ENCODE data around the gene CRLF2. TPM values are rescaled to one million over a fixed set of nuclear protein-coding genes. Genes with fewer than 3 reads are reported as not detected.
"Not testable (repeated sequence)": the region's sequence is repeated elsewhere in the genome, so short reads cannot be mapped to it uniquely, and the experiment has no call there.

Gene CRLF2
- 0.35 TPM for polyA plus RNA-seq (2013, experiment 1 of 4)
- not detected for polyA plus RNA-seq (2013, experiment 2 of 4)
- polyA plus RNA-seq (2013, experiment 3 of 4): not detected
- polyA plus RNA-seq (2013, experiment 4 of 4): not detected

GRCh38 chrX:1212532-1212931 lies at the start of gene CRLF2:
CRLF2 (minus strand) TSS chrX:1212649; CDS start chrX:1212634, 15 bp downstream.
- H3K4me3 ChIP-seq (ENCODE audit: insufficient read depth, low read depth, low read length): no peak within 1 kb of the TSS
- no peaks in the 10 kb centered on the region for H3K36me3 ChIP-seq (ENCODE audit: control insufficient read depth, insufficient read depth, low read length)
- H3K27me3 ChIP-seq (ENCODE audit: control insufficient read depth, insufficient read depth, low read length, poor library complexity, severe bottlenecking): no peaks in the 10 kb centered on the region
- no peaks in the 10 kb centered on the region for H3K9me3 ChIP-seq (ENCODE audit: control insufficient read depth, low read length)
- no peak within 1 kb of the TSS for H3K27ac ChIP-seq (ENCODE audit: insufficient read depth, low read depth, low read length, poor library complexity, severe bottlenecking)
- no peaks in the 10 kb centered on the region for H3K4me1 ChIP-seq (ENCODE audit: control insufficient read depth, insufficient read depth, low read length)
- 83 to 89% methylated on average over 4 of the region's 5 CpGs for WGBS, 2 experiments

GRCh38 chrX:1261771-1262170 lies 49.3 kb upstream of the CRLF2 start:
- WGBS, 2 experiments: 67 to 72% methylated on average over 9 of the region's 9 CpGs
- not testable (repeated sequence) for H3K9me3 ChIP-seq (ENCODE audit: control insufficient read depth, low read length); H3K4me3 ChIP-seq (ENCODE audit: insufficient read depth, low read depth, low read length); H3K27ac ChIP-seq (ENCODE audit: insufficient read depth, low read depth, low read length, poor library complexity, severe bottlenecking); H3K4me1 ChIP-seq (ENCODE audit: control insufficient read depth, insufficient read depth, low read length); H3K36me3 ChIP-seq (ENCODE audit: control insufficient read depth, insufficient read depth, low read length); H3K27me3 ChIP-seq (ENCODE audit: control insufficient read depth, insufficient read depth, low read length, poor library complexity, severe bottlenecking)

- 4 to 7% methylated on average over 5 of the region's 5 CpGs for WGBS, 2 experiments
- H3K27me3 ChIP-seq (ENCODE audit: control insufficient read depth, insufficient read depth, low read length, poor library complexity, severe bottlenecking): no peaks in the 10 kb centered on the region
- H3K27ac ChIP-seq (ENCODE audit: insufficient read depth, low read depth, low read length, poor library complexity, severe bottlenecking): no peak overlapping the region
These were observed 48.8 kb upstream of the CRLF2 start for GRCh38 chrX:1261285-1261684.

GRCh38 chrX:1252861-1253260 lies 40.4 kb upstream of the CRLF2 start:
- H3K4me1 ChIP-seq (ENCODE audit: control insufficient read depth, insufficient read depth, low read length): no peaks in the 10 kb centered on the region
- H3K27me3 ChIP-seq (ENCODE audit: control insufficient read depth, insufficient read depth, low read length, poor library complexity, severe bottlenecking): no peaks in the 10 kb centered on the region
- WGBS, 2 experiments: 90 to 95% methylated on average over 3 of the region's 3 CpGs
- H3K36me3 ChIP-seq (ENCODE audit: control insufficient read depth, insufficient read depth, low read length): peaks cover 4% of the 10 kb centered on the region
- H3K4me3 ChIP-seq (ENCODE audit: insufficient read depth, low read depth, low read length): no peak overlapping the region
- H3K27ac ChIP-seq (ENCODE audit: insufficient read depth, low read depth, low read length, poor library complexity, severe bottlenecking): no peak overlapping the region
- no peaks in the 10 kb centered on the region for H3K9me3 ChIP-seq (ENCODE audit: control insufficient read depth, low read length)

More at GRCh38 chrX:1261285-1261684, 48.8 kb upstream of the CRLF2 start:
- no peak overlapping the region for H3K4me3 ChIP-seq (ENCODE audit: insufficient read depth, low read depth, low read length)
- no peaks in the 10 kb centered on the region for H3K36me3 ChIP-seq (ENCODE audit: control insufficient read depth, insufficient read depth, low read length)
- H3K4me1 ChIP-seq (ENCODE audit: control insufficient read depth, insufficient read depth, low read length): no peaks in the 10 kb centered on the region
- no peaks in the 10 kb centered on the region for H3K9me3 ChIP-seq (ENCODE audit: control insufficient read depth, low read length)

GRCh38 chrX:1249101-1249887 lies 36.8 kb upstream of the CRLF2 start:
- Histone ChIP-seq H3K4me3 (ENCODE audit: insufficient read depth, low read depth, low read length) (peak overlapping the region; percentile 24), H3K9me3 (ENCODE audit: control insufficient read depth, low read length) (no peaks in the 10 kb centered on the region), H3K27ac (ENCODE audit: insufficient read depth, low read depth, low read length, poor library complexity, severe bottlenecking) (peak overlapping the region; percentile 94), H3K27me3 (ENCODE audit: control insufficient read depth, insufficient read depth, low read length, poor library complexity, severe bottlenecking) (no peaks in the 10 kb centered on the region), H3K36me3 (ENCODE audit: control insufficient read depth, insufficient read depth, low read length) (peaks cover 4% of the 10 kb centered on the region), H3K4me1 (ENCODE audit: control insufficient read depth, insufficient read depth, low read length) (no peaks in the 10 kb centered on the region)
- 7% methylated on average over 22 of the region's 22 CpGs for WGBS, 2 experiments

- WGBS, 2 experiments: 0% methylated on average over 34 of the region's 34 CpGs
- Histone ChIP-seq H3K27me3 (ENCODE audit: control insufficient read depth, insufficient read depth, low read length, poor library complexity, severe bottlenecking) (no peaks in the 10 kb centered on the region), H3K36me3 (ENCODE audit: control insufficient read depth, insufficient read depth, low read length) (peaks cover 4% of the 10 kb centered on the region), H3K4me3 (ENCODE audit: insufficient read depth, low read depth, low read length) (peak overlapping the region; percentile 24), H3K9me3 (ENCODE audit: control insufficient read depth, low read length) (no peaks in the 10 kb centered on the region), H3K27ac (ENCODE audit: insufficient read depth, low read depth, low read length, poor library complexity, severe bottlenecking) (peak overlapping the region; percentile 94), H3K4me1 (ENCODE audit: control insufficient read depth, insufficient read depth, low read length) (no peaks in the 10 kb centered on the region)
These were observed 36.0 kb upstream of the CRLF2 start for GRCh38 chrX:1248331-1249061.

GRCh38 chrX:1246816-1247215 lies 34.4 kb upstream of the CRLF2 start:
- WGBS, 2 experiments: 20 to 21% methylated on average over 18 of the region's 18 CpGs
- no peak overlapping the region for H3K27ac ChIP-seq (ENCODE audit: insufficient read depth, low read depth, low read length, poor library complexity, severe bottlenecking)
- H3K4me1 ChIP-seq (ENCODE audit: control insufficient read depth, insufficient read depth, low read length): no peaks in the 10 kb centered on the region
- H3K36me3 ChIP-seq (ENCODE audit: control insufficient read depth, insufficient read depth, low read length): no peaks in the 10 kb centered on the region
- no peak overlapping the region for H3K4me3 ChIP-seq (ENCODE audit: insufficient read depth, low read depth, low read length)
- H3K9me3 ChIP-seq (ENCODE audit: control insufficient read depth, low read length): no peaks in the 10 kb centered on the region
- H3K27me3 ChIP-seq (ENCODE audit: control insufficient read depth, insufficient read depth, low read length, poor library complexity, severe bottlenecking): no peaks in the 10 kb centered on the region

GRCh38 chrX:1244164-1245076 lies 32.0 kb upstream of the CRLF2 start:
- Histone ChIP-seq H3K4me1 (ENCODE audit: control insufficient read depth, insufficient read depth, low read length) (no peaks in the 10 kb centered on the region), H3K4me3 (ENCODE audit: insufficient read depth, low read depth, low read length) (no peak overlapping the region), H3K36me3 (ENCODE audit: control insufficient read depth, insufficient read depth, low read length) (no peaks in the 10 kb centered on the region), H3K9me3 (ENCODE audit: control insufficient read depth, low read length) (no peaks in the 10 kb centered on the region), H3K27ac (ENCODE audit: insufficient read depth, low read depth, low read length, poor library complexity, severe bottlenecking) (no peak overlapping the region), H3K27me3 (ENCODE audit: control insufficient read depth, insufficient read depth, low read length, poor library complexity, severe bottlenecking) (no peaks in the 10 kb centered on the region)
- WGBS, 2 experiments: 23 to 25% methylated on average over 13 of the region's 13 CpGs

GRCh38 chrX:1242891-1243402 lies 30.5 kb upstream of the CRLF2 start:
- Histone ChIP-seq H3K36me3 (ENCODE audit: control insufficient read depth, insufficient read depth, low read length) (no peaks in the 10 kb centered on the region), H3K9me3 (ENCODE audit: control insufficient read depth, low read length) (no peaks in the 10 kb centered on the region), H3K27ac (ENCODE audit: insufficient read depth, low read depth, low read length, poor library complexity, severe bottlenecking) (no peak overlapping the region), H3K27me3 (ENCODE audit: control insufficient read depth, insufficient read depth, low read length, poor library complexity, severe bottlenecking) (no peaks in the 10 kb centered on the region), H3K4me1 (ENCODE audit: control insufficient read depth, insufficient read depth, low read length) (no peaks in the 10 kb centered on the region), H3K4me3 (ENCODE audit: insufficient read depth, low read depth, low read length) (no peak overlapping the region)
- 61 to 65% methylated on average over 8 of the region's 8 CpGs for WGBS, 2 experiments
